Mesothelial cell of epicardium (in vitro differentiated cells): ENCODE results near the gene AMZ2. TPM values are rescaled to one million over a fixed set of nuclear protein-coding genes. Genes with fewer than 3 reads are reported as not detected.

Experiments
- DNase-seq, 2 experiments: peaks; one replicate each; pipeline ENCODE4 v3.0.0; 2021; ENCODE audit warnings: low spot score in 2 of 2; ENCODE audit not compliant: unreplicated experiment in 2 of 2
- H3K27ac Mint-ChIP-seq: 2 replicates; pipeline ENCODE4 v1.8.0; 2021; ENCODE audit warnings: mixed read lengths
- H3K27me3 Mint-ChIP-seq: 2 replicates; pipeline ENCODE4 v1.8.0; 2021; ENCODE audit warnings: low read depth, mixed read lengths
- H3K36me3 Mint-ChIP-seq: 2 replicates; pipeline ENCODE4 v1.8.0; 2021; ENCODE audit warnings: mixed read lengths
- H3K4me1 Mint-ChIP-seq: 2 replicates; pipeline ENCODE4 v1.8.0; 2021; ENCODE audit warnings: mixed read lengths
- H3K4me3 Mint-ChIP-seq: 2 replicates; pipeline ENCODE4 v1.8.0; 2021; ENCODE audit warnings: mild to moderate bottlenecking, moderate library complexity, mixed read lengths
- H3K9me3 Mint-ChIP-seq: 2 replicates; pipeline ENCODE4 v1.8.0; 2021; ENCODE audit warnings: mixed read lengths
- CTCF ChIP-seq: fragments of 200-600 bp; sonication (generic); IDR thresholded peaks from one replicate; pipeline ENCODE4 v1.5.0; 2021; ENCODE audit warnings: antibody characterized with exemption; ENCODE audit not compliant: unreplicated experiment
- total RNA-seq: library from RNA; stranded (reverse); gene quantifications from 3 replicates; pipeline ENCODE4 v1.2.1, GENCODE V29; 2021

AMZ2 gene
- total RNA-seq, 1 donor from 2014 or later = 63.2 TPM

GRCh38 chr17:68289936-68290267 lies 42.1 kb downstream of the AMZ2 start:
- Mint-ChIP-seq H3K27me3 (peaks cover 43% of the 10 kb centered on the region), H3K9me3 (no peaks in the 10 kb centered on the region), H3K27ac (no peak overlapping the region), H3K4me1 (peaks cover 14% of the 10 kb centered on the region), H3K4me3 (peak overlapping the region; percentile 78), H3K36me3 (no peaks in the 10 kb centered on the region)
- no peak for TF ChIP-seq CTCF
- DNase-seq = no peak

GRCh38 chr17:68290268-68290954 lies 42.6 kb downstream of the AMZ2 start:
- Mint-ChIP-seq H3K36me3 (no peaks in the 10 kb centered on the region), H3K9me3 (no peaks in the 10 kb centered on the region), H3K27me3 (peaks cover 43% of the 10 kb centered on the region), H3K27ac (no peak overlapping the region), H3K4me3 (peak overlapping the region; percentile 78), H3K4me1 (peaks cover 14% of the 10 kb centered on the region)
- no peak for TF ChIP-seq CTCF
- peak in 1 of 2 experiments; percentile 41 for DNase-seq

GRCh38 chr17:68290955-68291835 lies 43.4 kb downstream of the AMZ2 start, which contains the start of the genes ARSG and SLC16A6:
TSS of gene ARSG (plus strand) at chr17:68291495. CDS start at chr17:68307494, 15,999 bp downstream.
TSS of gene SLC16A6 (minus strand) at chr17:68291127. CDS start at chr17:68278320, 12,807 bp downstream.
- H3K27me3 Mint-ChIP-seq = peaks cover 43% of the 10 kb centered on the region

GRCh38 chr17:68291836-68292688 lies 44.2 kb downstream of the AMZ2 start:
- Mint-ChIP-seq H3K27me3 (peaks cover 43% of the 10 kb centered on the region), H3K4me1 (peaks cover 14% of the 10 kb centered on the region), H3K4me3 (peak overlapping the region; percentile 73), H3K36me3 (no peaks in the 10 kb centered on the region), H3K27ac (peak overlapping the region; percentile 64), H3K9me3 (no peaks in the 10 kb centered on the region)
- no peak for TF ChIP-seq CTCF
- DNase-seq = peak; percentile 66 to 82

More at GRCh38 chr17:68290955-68291835, 43.4 kb downstream of the AMZ2 start, which contains the start of the genes ARSG and SLC16A6:
- Mint-ChIP-seq H3K9me3 (no peaks in the 10 kb centered on the region), H3K36me3 (no peaks in the 10 kb centered on the region), H3K27ac (peak within 1 kb of the TSS; percentile 64), H3K4me1 (peaks cover 14% of the 10 kb centered on the region), H3K4me3 (peak within 1 kb of the TSS; percentile 78)
- no peak for TF ChIP-seq CTCF
- DNase-seq = peak; percentile 54 to 76

GRCh38 chr17:68292689-68293040 lies 44.8 kb downstream of the AMZ2 start:
- Mint-ChIP-seq H3K4me1 (peaks cover 14% of the 10 kb centered on the region), H3K9me3 (no peaks in the 10 kb centered on the region), H3K36me3 (no peaks in the 10 kb centered on the region), H3K27ac (peak overlapping the region; percentile 64), H3K27me3 (peaks cover 43% of the 10 kb centered on the region), H3K4me3 (peak overlapping the region; percentile 73)
- no peak for DNase-seq
- TF ChIP-seq CTCF = no peak
